ENCODE results near the gene SFMBT2. TPM values are rescaled to one million over a fixed set of nuclear protein-coding genes. Genes with fewer than 3 reads are reported as not detected.
"Not testable (repeated sequence)": the region's sequence is repeated elsewhere in the genome, so short reads cannot be mapped to it uniquely, and the experiment has no call there.

The SFMBT2 gene
- total RNA-seq, 2 donors from 2014 or later = 7.9 TPM

GRCh38 chr10:7316839-7317238 is 94.0 kb downstream of the SFMBT2 start:
- no peak for TF ChIP-seq CTCF (IDR thresholded peaks at IDR 0.05)
- no peaks in the 10 kb centered on the region for H3K9me3 ChIP-seq

GRCh38 chr10:7315906-7316305 is 94.9 kb downstream of the SFMBT2 start:
- no peak overlapping the region for H3K4me3 ChIP-seq
- no peaks in the 10 kb centered on the region for H3K27me3 ChIP-seq
- no peaks in the 10 kb centered on the region for H3K9me3 ChIP-seq
- no peak for DNase-seq (ENCODE audit: low spot score)
- no peaks in the 10 kb centered on the region for H3K36me3 ChIP-seq
- H3K27ac ChIP-seq = no peak overlapping the region
- H3K4me1 ChIP-seq = peaks cover 0 to 27% of the 10 kb centered on the region in 2 donors
- TF ChIP-seq CTCF (IDR thresholded peaks at IDR 0.05) = no peak

More at GRCh38 chr10:7316839-7317238, 94.0 kb downstream of the SFMBT2 start:
- Histone ChIP-seq H3K4me3 (no peak overlapping the region), H3K27ac (no peak overlapping the region), H3K27me3 (no peaks in the 10 kb centered on the region), H3K36me3 (no peaks in the 10 kb centered on the region), H3K4me1 (peaks cover 0 to 27% of the 10 kb centered on the region in 2 donors)
- no peak for DNase-seq (ENCODE audit: low spot score)

GRCh38 chr10:7314170-7314569 is 96.7 kb downstream of the SFMBT2 start:
- no peak for TF ChIP-seq CTCF (IDR thresholded peaks at IDR 0.05)
- Histone ChIP-seq H3K36me3 (no peaks in the 10 kb centered on the region), H3K27ac (no peak overlapping the region), H3K9me3 (no peaks in the 10 kb centered on the region), H3K4me3 (no peak overlapping the region), H3K4me1 (peaks cover 0 to 13% of the 10 kb centered on the region in 2 donors), H3K27me3 (no peaks in the 10 kb centered on the region)
- DNase-seq (ENCODE audit: low spot score) = no peak

- H3K4me1 ChIP-seq = no peaks in the 10 kb centered on the region
- TF ChIP-seq CTCF (IDR thresholded peaks at IDR 0.05) = no peak
- no peaks in the 10 kb centered on the region for H3K36me3 ChIP-seq
- H3K27ac ChIP-seq = no peak overlapping the region
- peaks cover 0 to 1% of the 10 kb centered on the region in 2 donors for H3K9me3 ChIP-seq
- H3K27me3 ChIP-seq = no peaks in the 10 kb centered on the region
- DNase-seq (ENCODE audit: low spot score) = no peak
- H3K4me3 ChIP-seq = no peak overlapping the region
Observed at GRCh38 chr10:7312488-7312857, 98.4 kb downstream of the SFMBT2 start.

GRCh38 chr10:7311850-7312487 is 98.9 kb downstream of the SFMBT2 start:
- not testable (repeated sequence) for H3K27ac ChIP-seq; H3K36me3 ChIP-seq; DNase-seq (ENCODE audit: low spot score); H3K4me3 ChIP-seq; H3K9me3 ChIP-seq; H3K4me1 ChIP-seq; H3K27me3 ChIP-seq

- Histone ChIP-seq H3K9me3 (peaks cover 0 to 10% of the 10 kb centered on the region in 2 donors), H3K27ac (peak overlapping the region in 1 of 2 donors; percentile 13), H3K27me3 (no peaks in the 10 kb centered on the region), H3K36me3 (no peaks in the 10 kb centered on the region), H3K4me1 (no peaks in the 10 kb centered on the region), H3K4me3 (no peak overlapping the region)
- TF ChIP-seq CTCF (IDR thresholded peaks at IDR 0.05) = no peak
- DNase-seq (ENCODE audit: low spot score) = no peak
Observed at GRCh38 chr10:7311218-7311849, 99.5 kb downstream of the SFMBT2 start.

All from right atrium auricular region (tissue), 2 donors.